GM12865 (cell line): ENCODE data around the gene TUBA8.
"Not testable (repeated sequence)": the region's sequence is repeated elsewhere in the genome, so short reads cannot be mapped to it uniquely, and the experiment has no call there.

Experiments
- DNase-seq: peaks from one replicate; pipeline ENCODE4 v3.0.0; 2010; ENCODE audit warnings: low read depth
- H3K4me3 ChIP-seq: 2 replicates; pipeline ENCODE4 v1.5.1; 2011; ENCODE audit warnings: mild to moderate bottlenecking, low read depth, low read length, control low read depth
- TF ChIP-seq, protein P1 (sequence below): IDR thresholded peaks from 2 replicates; pipeline ENCODE4 v1.5.1; 2011; ENCODE audit warnings: low read length, control low read depth, low read depth, inconsistent platforms; ENCODE audit not compliant: insufficient read depth; ENCODE audit errors: missing control alignments

Gene TUBA8

DNA sequence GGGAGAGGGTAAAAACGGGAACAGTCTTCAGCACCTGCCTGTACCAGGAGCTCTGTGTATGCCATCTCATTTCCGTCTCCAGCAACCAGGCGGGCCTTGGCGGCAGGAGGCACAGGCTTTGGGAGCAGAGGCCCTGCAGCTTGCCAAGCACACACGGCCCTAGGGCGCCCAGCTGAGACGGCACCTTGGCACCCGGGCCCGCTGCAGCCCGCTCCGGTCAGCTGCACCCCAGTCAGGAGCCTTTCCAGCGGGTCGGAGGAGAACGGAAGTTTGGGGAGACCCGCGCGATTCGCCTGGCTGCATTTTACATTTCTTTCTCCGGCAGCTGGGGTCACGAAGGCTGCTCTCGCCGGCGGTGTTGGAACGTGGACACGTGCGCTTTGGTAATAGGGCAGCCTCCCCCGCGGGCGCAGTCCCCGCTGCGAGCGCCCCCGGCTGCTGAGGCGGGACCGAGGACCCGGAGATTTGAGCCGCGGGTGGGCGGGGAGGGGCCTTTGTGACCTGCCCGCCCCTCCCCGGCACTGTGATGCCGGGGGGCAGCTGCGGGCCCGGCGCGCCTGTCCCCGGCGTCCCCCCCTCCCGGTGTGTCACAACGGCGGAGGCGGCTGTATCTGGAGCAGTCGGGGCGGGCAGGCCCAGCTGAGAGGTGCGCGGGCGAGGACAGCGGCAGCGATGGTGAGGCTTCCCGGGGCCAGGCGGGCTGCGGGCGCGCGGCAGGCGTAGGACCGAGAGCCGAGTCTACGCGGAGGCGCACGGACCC is at the start of gene TUBA8:
Gene TUBA8, plus strand, starts transcription at position 616 of the 760 bp plus-strand sequence. Its CDS starts 57 bp downstream, at position 673.
- DNase-seq = peak; percentile 87
- TF ChIP-seq, protein P1, sequence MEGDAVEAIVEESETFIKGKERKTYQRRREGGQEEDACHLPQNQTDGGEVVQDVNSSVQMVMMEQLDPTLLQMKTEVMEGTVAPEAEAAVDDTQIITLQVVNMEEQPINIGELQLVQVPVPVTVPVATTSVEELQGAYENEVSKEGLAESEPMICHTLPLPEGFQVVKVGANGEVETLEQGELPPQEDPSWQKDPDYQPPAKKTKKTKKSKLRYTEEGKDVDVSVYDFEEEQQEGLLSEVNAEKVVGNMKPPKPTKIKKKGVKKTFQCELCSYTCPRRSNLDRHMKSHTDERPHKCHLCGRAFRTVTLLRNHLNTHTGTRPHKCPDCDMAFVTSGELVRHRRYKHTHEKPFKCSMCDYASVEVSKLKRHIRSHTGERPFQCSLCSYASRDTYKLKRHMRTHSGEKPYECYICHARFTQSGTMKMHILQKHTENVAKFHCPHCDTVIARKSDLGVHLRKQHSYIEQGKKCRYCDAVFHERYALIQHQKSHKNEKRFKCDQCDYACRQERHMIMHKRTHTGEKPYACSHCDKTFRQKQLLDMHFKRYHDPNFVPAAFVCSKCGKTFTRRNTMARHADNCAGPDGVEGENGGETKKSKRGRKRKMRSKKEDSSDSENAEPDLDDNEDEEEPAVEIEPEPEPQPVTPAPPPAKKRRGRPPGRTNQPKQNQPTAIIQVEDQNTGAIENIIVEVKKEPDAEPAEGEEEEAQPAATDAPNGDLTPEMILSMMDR = no peak
- H3K4me3 ChIP-seq = peak within 1 kb of the TSS; percentile 71

- no peak for DNase-seq
- TF ChIP-seq, protein P1 = no peak
- H3K4me3 ChIP-seq = no peak overlapping the region
Observed at GRCh38 chr22:18062421-18062820, 48.2 kb upstream of the TUBA8 start.

GRCh38 chr22:18063306-18063705 is 47.3 kb upstream of the TUBA8 start:
- no peak for DNase-seq
- TF ChIP-seq, protein P1 = no peak
- H3K4me3 ChIP-seq = no peak overlapping the region

GRCh38 chr22:18063715-18064114 is 46.9 kb upstream of the TUBA8 start:
- H3K4me3 ChIP-seq, DNase-seq: not testable (repeated sequence)

DNA sequence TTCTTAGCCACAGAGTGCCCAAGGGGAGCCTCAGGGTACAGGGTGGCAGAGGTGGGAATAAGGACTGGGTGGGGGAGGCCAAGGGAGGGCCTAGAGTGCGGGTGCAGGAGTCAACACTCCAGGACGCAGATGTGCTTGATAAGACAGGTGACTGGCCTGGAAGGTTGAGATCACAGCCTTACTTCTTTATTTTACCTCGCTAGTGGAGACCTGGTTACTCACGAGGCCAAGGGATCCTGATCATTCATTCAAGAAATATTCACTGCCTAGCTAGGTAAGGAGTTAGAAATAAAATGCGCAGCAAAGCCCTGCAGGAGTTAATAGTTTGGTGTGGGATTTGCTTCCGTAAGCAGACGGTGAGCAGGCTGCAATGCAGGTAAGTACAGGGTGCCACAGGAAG is 46.0 kb upstream of the TUBA8 start:
- DNase-seq = no peak
- TF ChIP-seq, protein P1 = no peak
- no peak overlapping the region for H3K4me3 ChIP-seq

DNA sequence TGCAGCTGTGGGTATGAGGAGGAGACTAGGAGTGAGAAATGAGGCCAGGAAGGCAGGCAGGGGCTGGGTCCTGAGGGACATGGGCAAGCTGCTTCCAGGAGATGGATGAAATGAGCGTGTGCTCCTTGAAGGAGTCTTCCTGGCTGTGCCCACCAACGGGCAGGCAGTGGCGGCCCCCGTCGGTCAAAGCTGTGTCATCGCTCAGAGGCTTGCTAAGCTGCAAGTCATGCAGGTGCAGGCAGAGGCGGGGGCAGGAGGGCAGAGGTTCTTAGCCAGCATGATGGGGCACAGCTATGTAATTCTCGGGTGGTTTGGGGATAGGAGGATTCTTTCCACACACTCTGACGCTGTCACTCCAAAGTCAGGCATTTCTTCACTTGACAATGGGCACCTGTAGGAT is 45.4 kb upstream of the TUBA8 start:
- no peak for DNase-seq
- H3K4me3 ChIP-seq = no peak overlapping the region
- TF ChIP-seq, protein P1 = no peak

DNA sequence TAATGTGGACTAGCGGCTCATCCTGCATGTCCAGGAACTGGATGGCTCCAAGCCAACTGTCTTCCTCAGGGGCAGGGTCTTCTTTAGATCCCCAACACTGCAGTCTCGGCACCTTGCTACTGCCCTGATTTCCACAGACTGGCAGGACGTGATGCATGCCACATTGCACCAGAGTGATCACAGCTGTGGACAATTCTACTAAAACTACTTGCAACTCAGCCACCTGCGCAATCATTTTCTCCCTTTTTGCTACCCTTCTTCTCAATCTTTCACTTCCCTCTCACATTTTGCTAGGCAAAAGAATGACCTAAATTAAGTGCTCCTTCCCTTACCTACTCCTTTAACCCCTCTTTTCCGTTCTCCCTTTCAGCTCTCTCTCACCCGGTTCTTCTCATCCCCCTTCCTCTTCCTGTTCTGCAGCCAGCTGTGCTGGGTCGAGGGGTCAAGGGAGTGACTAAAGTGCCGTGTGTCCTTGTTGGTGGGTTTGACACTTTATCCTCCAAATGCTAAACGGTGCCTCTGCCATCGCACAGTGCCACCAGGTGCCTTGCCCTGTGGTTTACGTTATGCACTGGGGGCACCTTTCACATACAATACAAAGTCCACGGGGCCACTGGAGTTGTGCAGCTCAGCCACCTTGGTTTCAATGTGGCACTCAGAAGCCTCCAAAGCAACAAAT is 44.3 kb upstream of the TUBA8 start:
- peak; percentile 43 for DNase-seq
- no peak overlapping the region for H3K4me3 ChIP-seq
- TF ChIP-seq, protein P1 = no peak
